Measurements from ENCODE around the gene PIN4. TPM values are rescaled to one million over a fixed set of nuclear protein-coding genes. Genes with fewer than 3 reads are reported as not detected.

The PIN4 gene
- total and polyA plus RNA-seq, 4 donors: 6.1 to 28.2 (median 25.6) TPM

Other genes starting within 250 kb of the PIN4 start
- 1 to 10 TPM; 8.2 to 8.7 TPM for gene RTL5, start 49.8 kb upstream of the PIN4 start, total RNA-seq
- gene RTL5, start 49.8 kb upstream of the PIN4 start, polyA plus RNA-seq (ENCODE audit: insufficient read length in 2 of 2): 10 to 100 TPM; 31.2 to 32.9 TPM
- gene ERCC6L, start 57.3 kb downstream of the PIN4 start, total RNA-seq: 1 to 10 TPM; 1.7 TPM
- 1 to 10 TPM; 1.3 to 1.4 TPM for gene ERCC6L, start 57.3 kb downstream of the PIN4 start, polyA plus RNA-seq (ENCODE audit: insufficient read length in 2 of 2)
- gene RPS4X, start 95.5 kb downstream of the PIN4 start, total RNA-seq: 1,000 to 10,000 TPM in 1 of 2 donors, 100 to 1,000 TPM in 1; 759 to 1,582 TPM
- gene RPS4X, start 95.5 kb downstream of the PIN4 start, polyA plus RNA-seq (ENCODE audit: insufficient read length in 2 of 2): 100 to 1,000 TPM; 819 to 844 TPM
- gene CITED1, start 124.2 kb downstream of the PIN4 start, total RNA-seq: 1 to 10 TPM; 4.3 to 6.3 TPM
- 1 to 10 TPM; 7.8 to 9.0 TPM for gene CITED1, start 124.2 kb downstream of the PIN4 start, polyA plus RNA-seq (ENCODE audit: insufficient read length in 2 of 2)

Data from spinal cord (tissue), 4 donors.